Measurements from ENCODE around the gene AGXT.

- TF ChIP-seq EP300 (IDR thresholded peaks at IDR 0.05): no peak
- no peak for TF ChIP-seq POLR2AphosphoS5 (IDR thresholded peaks at IDR 0.05)
Observed at GRCh38 chr2:240917009-240917683, 48.5 kb downstream of the AGXT start.
